Naive thymus-derived CD4-positive, alpha-beta T cell (primary cell): ENCODE data around the gene AMELX. TPM values are rescaled to one million over a fixed set of nuclear protein-coding genes. Genes with fewer than 3 reads are reported as not detected.

Experiments used
- ATAC-seq: fragments of 150-1000 bp; cut with Tn5 transposase; 2 replicates; pipeline ENCODE4 v1.10.0; 2021; ENCODE audit warnings: mild to moderate bottlenecking, moderate library complexity
- CTCF ChIA-PET: fragments of 350-600 bp; sonication (Branson Sonifier 250); formaldehyde crosslinking; loops from one replicate; lab custom pipeline; 2021; ENCODE audit warnings: antibody characterized with exemption; lab: Charles Lee
- POLR2A ChIA-PET: fragments of 350-600 bp; sonication (Branson Sonifier 250); formaldehyde crosslinking; loops from one replicate; lab custom pipeline; 2021; ENCODE audit warnings: antibody characterized with exemption, inconsistent platforms; lab: Charles Lee
- DNase-seq, 9 donors: peaks; one replicate each; pipeline versions ENCODE4 v3.0.0 to v3.0.0-alpha.2; 2020 to 2022; ENCODE audit warnings: mixed read lengths in 1 of 9
- H3K27ac ChIP-seq: one replicate; pipeline ENCODE4 v1.7.0; 2013; ENCODE audit warnings: mild to moderate bottlenecking, low read depth, low read length, moderate library complexity
- H3K27me3 ChIP-seq, 2 donors: one replicate each; pipeline ENCODE4 v1.7.0; 2013; ENCODE audit warnings: low read length in 2 of 2, mild to moderate bottlenecking in 2 of 2, moderate library complexity in 2 of 2; ENCODE audit not compliant: control insufficient read depth in 2 of 2, insufficient read depth in 2 of 2
- H3K36me3 ChIP-seq, 3 experiments: 1 replicate in 2 of 3; 2 replicates in 1 of 3; pipeline ENCODE4 v1.7.0; 2013; ENCODE audit warnings: low read length in 3 of 3, mild to moderate bottlenecking in 3 of 3, moderate library complexity in 1 of 3; ENCODE audit not compliant: insufficient read depth in 3 of 3, control insufficient read depth in 2 of 3
- H3K4me1 ChIP-seq, 2 donors: one replicate each; pipeline ENCODE4 v1.7.0; 2013; ENCODE audit warnings: low read length in 2 of 2, mild to moderate bottlenecking in 2 of 2, moderate library complexity in 1 of 2; ENCODE audit not compliant: control insufficient read depth in 2 of 2, insufficient read depth in 2 of 2
- H3K4me3 ChIP-seq: 2 replicates; pipeline ENCODE4 v1.7.0; 2013; ENCODE audit warnings: mild to moderate bottlenecking, low read length
- H3K9me3 ChIP-seq, 3 experiments: 1 replicate in 2 of 3; 2 replicates in 1 of 3; pipeline ENCODE4 v1.7.0; 2013; ENCODE audit warnings: low read length in 3 of 3; ENCODE audit not compliant: control insufficient read depth in 2 of 3
- H3K27ac Mint-ChIP-seq, 9 donors: one replicate each; pipeline ENCODE4 v1.8.0; 2020 to 2022; ENCODE audit warnings: mixed read lengths in 9 of 9, mild to moderate bottlenecking in 8 of 9, moderate library complexity in 5 of 9, inconsistent platforms in 2 of 9
- H3K27me3 Mint-ChIP-seq, 5 donors: one replicate each; pipeline ENCODE4 v1.8.0; 2021 to 2022; ENCODE audit warnings: mixed read lengths in 5 of 5, mild to moderate bottlenecking in 1 of 5
- H3K36me3 Mint-ChIP-seq, 5 donors: one replicate each; pipeline ENCODE4 v1.8.0; 2020 to 2022; ENCODE audit warnings: mixed read lengths in 5 of 5, mild to moderate bottlenecking in 3 of 5, inconsistent platforms in 1 of 5
- H3K4me1 Mint-ChIP-seq, 7 donors: one replicate each; pipeline ENCODE4 v1.8.0; 2020 to 2022; ENCODE audit warnings: mixed read lengths in 7 of 7, mild to moderate bottlenecking in 3 of 7, inconsistent platforms in 1 of 7
- H3K4me3 Mint-ChIP-seq, 10 donors: one replicate each; pipeline ENCODE4 v1.8.0; 2020 to 2022; ENCODE audit warnings: mild to moderate bottlenecking in 10 of 10, mixed read lengths in 10 of 10, moderate library complexity in 6 of 10, inconsistent platforms in 2 of 10
- H3K9me3 Mint-ChIP-seq, 11 donors: one replicate each; pipeline ENCODE4 v1.8.0; 2020 to 2022; ENCODE audit warnings: mixed read lengths in 11 of 11, mild to moderate bottlenecking in 4 of 11, inconsistent platforms in 1 of 11, moderate library complexity in 1 of 11
- intact Hi-C, 2 donors: fragments of 100-400 bp; cut with micrococcal nuclease; formaldehyde crosslinking; loops; one replicate each; pipeline ENCODE4 v1.15.1; 2023
- polyA plus RNA-seq, 2 donors: library from polyadenylated mRNA; unstranded; fragments of 300-500 nt; fragmentation: Illumina TruSeq; gene quantifications; one replicate each; pipeline ENCODE4 v1.2.3, GENCODE V29; 2021
- total RNA-seq, 6 experiments: library from RNA in 5 of 6; stranded (reverse) in 5 of 6; gene quantifications; 1 replicate in 5 of 6; 2 replicates in 1 of 6; pipeline ENCODE4 v1.2.3 and lab custom pipeline; 2021 to 2026

AMELX gene
- total and polyA plus RNA-seq, 7 experiments from 2014 or later, result not detected

DNA sequence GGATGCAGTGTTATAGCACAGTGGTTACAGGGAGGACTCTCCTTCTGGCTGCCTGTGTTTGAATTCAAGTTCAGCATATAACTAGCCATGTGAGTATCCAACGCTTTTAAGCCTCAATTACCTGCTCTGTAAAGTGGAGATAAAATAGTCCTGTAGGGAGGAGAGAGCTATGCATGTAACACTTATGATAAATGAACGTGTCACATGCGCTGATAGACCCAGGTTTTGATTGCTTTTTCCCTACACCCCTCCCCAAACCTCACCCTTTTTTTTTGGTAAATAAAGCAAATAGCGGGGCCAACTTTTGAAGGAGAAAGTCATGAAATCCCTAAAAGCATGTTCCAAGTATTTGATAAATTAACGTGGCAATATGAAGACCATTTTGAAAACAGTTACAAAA is 20.4 kb upstream of the AMELX start:
- H3K4me3 Mint-ChIP-seq, result no peak overlapping the region

GRCh38 chrX:11273544-11273943 is 19.7 kb upstream of the AMELX start:
- POLR2A ChIA-PET, result no interaction called here
- H3K9me3 Mint-ChIP-seq, result peaks cover 0 to 2% (median 0%) of the 10 kb centered on the region in 11 donors
- H3K27ac Mint-ChIP-seq, result no peak overlapping the region
- DNase-seq, result no peak
- Histone ChIP-seq H3K4me3 (no peak overlapping the region), H3K27ac (no peak overlapping the region), H3K36me3 (no peaks in the 10 kb centered on the region), H3K9me3 (no peaks in the 10 kb centered on the region), H3K27me3 (no peaks in the 10 kb centered on the region), H3K4me1 (no peaks in the 10 kb centered on the region)
- CTCF ChIA-PET, result no interaction called here
- H3K4me1 Mint-ChIP-seq, result no peaks in the 10 kb centered on the region
- H3K4me3 Mint-ChIP-seq, result no peak overlapping the region
- peaks cover 0 to 4% (median 0%) of the 10 kb centered on the region in 5 donors for H3K27me3 Mint-ChIP-seq
- intact Hi-C loops, result no loop called here
- H3K36me3 Mint-ChIP-seq, result no peaks in the 10 kb centered on the region
- ATAC-seq, result no peak

More for the DNA sequence above, 20.4 kb upstream of the AMELX start:
- Histone ChIP-seq H3K4me1 (no peaks in the 10 kb centered on the region), H3K27ac (no peak overlapping the region), H3K27me3 (no peaks in the 10 kb centered on the region), H3K36me3 (no peaks in the 10 kb centered on the region), H3K4me3 (no peak overlapping the region), H3K9me3 (no peaks in the 10 kb centered on the region)
- Mint-ChIP-seq H3K27me3 (peaks cover 0 to 4% (median 0%) of the 10 kb centered on the region in 5 donors), H3K27ac (no peak overlapping the region), H3K9me3 (peaks cover 0 to 2% (median 0%) of the 10 kb centered on the region in 11 donors), H3K4me1 (no peaks in the 10 kb centered on the region), H3K36me3 (no peaks in the 10 kb centered on the region)
- POLR2A ChIA-PET, result no interaction called here
- CTCF ChIA-PET, result no interaction called here
- intact Hi-C loops, result no loop called here
- no peak for ATAC-seq
- no peak for DNase-seq

DNA sequence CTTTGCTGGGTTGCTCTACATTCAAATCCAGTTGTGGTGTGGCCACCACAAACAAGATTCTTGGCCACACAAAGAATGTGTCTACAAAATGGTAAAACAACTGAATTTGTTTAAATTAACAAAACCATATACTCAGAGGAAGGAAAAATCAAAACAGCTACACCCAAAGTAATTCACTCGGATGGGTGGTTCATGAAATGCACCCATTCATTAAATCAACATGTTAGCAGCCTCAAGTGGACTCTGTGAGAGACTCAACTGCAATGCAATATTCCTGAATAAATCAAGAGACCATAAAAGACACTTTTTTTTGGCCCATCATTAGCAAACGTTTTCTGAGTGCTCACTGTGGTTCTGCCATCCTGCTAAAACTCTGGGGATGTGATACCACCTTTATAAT is 11.2 kb upstream of the AMELX start:
- ChIA-PET POLR2A (no interaction called here), CTCF (no interaction called here)
- Mint-ChIP-seq H3K36me3 (no peaks in the 10 kb centered on the region), H3K27ac (no peak overlapping the region), H3K4me1 (no peaks in the 10 kb centered on the region), H3K4me3 (no peak overlapping the region), H3K27me3 (no peaks in the 10 kb centered on the region), H3K9me3 (peaks cover 0 to 2% (median 0%) of the 10 kb centered on the region in 11 donors)
- H3K9me3 ChIP-seq, result no peaks in the 10 kb centered on the region
- H3K36me3 ChIP-seq, result no peaks in the 10 kb centered on the region
- no peaks in the 10 kb centered on the region for H3K4me1 ChIP-seq
- H3K27ac ChIP-seq, result no peak overlapping the region
- DNase-seq (no peak), ATAC-seq (no peak)
- no peaks in the 10 kb centered on the region for H3K27me3 ChIP-seq
- intact Hi-C loops, result no loop called here
- no peak overlapping the region for H3K4me3 ChIP-seq

DNA sequence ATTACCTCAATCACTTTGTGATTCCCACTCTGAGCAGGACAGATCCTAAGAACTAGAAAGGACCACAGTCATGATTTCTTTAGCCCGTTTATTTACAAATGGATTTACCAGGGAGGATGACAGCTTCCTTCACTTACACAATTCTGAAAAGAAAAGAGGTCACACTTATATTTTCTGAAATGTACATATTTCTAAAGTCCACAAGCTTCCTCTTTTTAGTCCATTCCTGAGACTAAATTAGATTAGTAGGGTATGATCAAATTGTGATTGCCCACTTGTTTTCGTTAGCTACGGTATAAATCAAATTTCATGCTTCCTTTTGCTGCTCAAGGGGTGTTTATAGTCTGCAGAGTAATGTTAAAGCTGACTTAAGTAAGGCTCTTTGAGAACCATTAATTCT is 7.6 kb upstream of the AMELX start:
- peaks cover 0 to 2% (median 0%) of the 10 kb centered on the region in 11 donors for H3K9me3 Mint-ChIP-seq
- Histone ChIP-seq H3K27me3 (no peaks in the 10 kb centered on the region), H3K9me3 (no peaks in the 10 kb centered on the region), H3K27ac (no peak overlapping the region), H3K36me3 (no peaks in the 10 kb centered on the region), H3K4me1 (no peaks in the 10 kb centered on the region), H3K4me3 (no peak overlapping the region)
- DNase-seq, result no peak
- ATAC-seq, result no peak
- H3K27me3 Mint-ChIP-seq, result no peaks in the 10 kb centered on the region
- no peak overlapping the region for H3K27ac Mint-ChIP-seq
- ChIA-PET CTCF (no interaction called here), POLR2A (no interaction called here)
- H3K36me3 Mint-ChIP-seq, result no peaks in the 10 kb centered on the region
- no peaks in the 10 kb centered on the region for H3K4me1 Mint-ChIP-seq
- intact Hi-C loops, result no loop called here
- H3K4me3 Mint-ChIP-seq, result no peak overlapping the region

- H3K36me3 Mint-ChIP-seq, result no peaks in the 10 kb centered on the region
- no peaks in the 10 kb centered on the region for H3K27me3 ChIP-seq
- ChIA-PET CTCF (no interaction called here), POLR2A (no interaction called here)
- no peak overlapping the region for H3K4me3 Mint-ChIP-seq
- no peaks in the 10 kb centered on the region for H3K4me1 Mint-ChIP-seq
- no peak overlapping the region for H3K4me3 ChIP-seq
- no peaks in the 10 kb centered on the region for H3K9me3 ChIP-seq
- no peaks in the 10 kb centered on the region for H3K36me3 ChIP-seq
- DNase-seq (no peak), ATAC-seq (no peak)
- H3K4me1 ChIP-seq, result no peaks in the 10 kb centered on the region
- H3K9me3 Mint-ChIP-seq, result peaks cover 0 to 2% (median 0%) of the 10 kb centered on the region in 11 donors
- intact Hi-C loops, result no loop called here
- H3K27ac ChIP-seq, result no peak overlapping the region
- no peak overlapping the region for H3K27ac Mint-ChIP-seq
- no peaks in the 10 kb centered on the region for H3K27me3 Mint-ChIP-seq
Observed at GRCh38 chrX:11287505-11287904, 5.7 kb upstream of the AMELX start.

- no peaks in the 10 kb centered on the region for H3K36me3 Mint-ChIP-seq
- no peak for DNase-seq
- H3K4me1 ChIP-seq, result no peaks in the 10 kb centered on the region
- ChIA-PET CTCF (no interaction called here), POLR2A (no interaction called here)
- H3K9me3 ChIP-seq, result no peaks in the 10 kb centered on the region
- H3K4me3 Mint-ChIP-seq, result no peak overlapping the region
- no peak overlapping the region for H3K4me3 ChIP-seq
- intact Hi-C loops, result no loop called here
- H3K4me1 Mint-ChIP-seq, result no peaks in the 10 kb centered on the region
- H3K27ac Mint-ChIP-seq, result no peak overlapping the region
- H3K9me3 Mint-ChIP-seq, result no peaks in the 10 kb centered on the region
- H3K36me3 ChIP-seq, result no peaks in the 10 kb centered on the region
- H3K27me3 ChIP-seq, result no peaks in the 10 kb centered on the region
- H3K27me3 Mint-ChIP-seq, result no peaks in the 10 kb centered on the region
- ATAC-seq, result no peak
- no peak overlapping the region for H3K27ac ChIP-seq
Observed at GRCh38 chrX:11290416-11291102, 2.7 kb upstream of the AMELX start.

DNA sequence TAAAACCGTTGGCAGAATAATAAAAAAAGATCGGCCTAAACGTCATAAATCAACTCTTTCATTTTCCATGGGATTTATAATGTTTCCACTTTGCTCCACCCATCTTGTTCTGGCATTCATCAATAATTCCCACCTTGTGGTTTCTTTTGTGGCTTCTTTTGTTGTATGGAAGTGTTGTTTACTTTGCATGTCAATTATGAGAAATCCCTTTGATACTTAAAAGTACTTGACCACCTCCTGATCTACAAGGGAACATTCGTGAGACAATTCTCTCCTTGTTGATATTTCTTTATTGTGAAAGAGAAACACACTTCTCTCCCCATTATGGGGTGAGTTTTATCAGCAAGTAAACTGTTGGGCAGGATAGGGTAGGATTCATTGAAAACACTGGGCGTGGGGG is 2.8 kb downstream of the AMELX start:
- Mint-ChIP-seq H3K27me3 (peaks cover 0 to 4% (median 0%) of the 10 kb centered on the region in 5 donors), H3K9me3 (peaks cover 0 to 1% (median 0%) of the 10 kb centered on the region in 11 donors), H3K36me3 (no peaks in the 10 kb centered on the region), H3K4me3 (no peak overlapping the region), H3K4me1 (no peaks in the 10 kb centered on the region), H3K27ac (no peak overlapping the region)
- DNase-seq (no peak), ATAC-seq (no peak)
- H3K9me3 ChIP-seq, result no peaks in the 10 kb centered on the region
- CTCF ChIA-PET, result no interaction called here
- no peaks in the 10 kb centered on the region for H3K4me1 ChIP-seq
- POLR2A ChIA-PET, result no interaction called here
- H3K4me3 ChIP-seq, result no peak overlapping the region
- no peaks in the 10 kb centered on the region for H3K36me3 ChIP-seq
- intact Hi-C loops, result no loop called here
- H3K27me3 ChIP-seq, result no peaks in the 10 kb centered on the region
- no peak overlapping the region for H3K27ac ChIP-seq
